Activated CD8-positive, alpha-beta memory T cell treated with anti-CD3 and anti-CD28 coated beads for 36 hours (primary cell): Measurements from ENCODE around the gene GLB1L. TPM values are rescaled to one million over a fixed set of nuclear protein-coding genes. Genes with fewer than 3 reads are reported as not detected.

Source experiments
- total RNA-seq, 2 experiments: library from RNA; stranded (reverse); gene quantifications; one replicate each; pipeline ENCODE4 v1.2.3, GENCODE V29; 2021

Gene GLB1L
- total RNA-seq, 2 experiments from 2014 or later: 3.8 to 4.2 TPM

Other genes starting within 250 kb of the GLB1L start
- not detected for gene CFAP65, start 203.9 kb downstream of the GLB1L start, total RNA-seq
- not detected for gene IHH, start 184.5 kb downstream of the GLB1L start, total RNA-seq
- 10 to 100 TPM; 20.0 to 20.9 TPM for gene NHEJ1, start 84.6 kb downstream of the GLB1L start, total RNA-seq
- 1 to 10 TPM; 1.8 to 2.9 TPM for gene SLC23A3, start 75.4 kb downstream of the GLB1L start, total RNA-seq
- 10 to 100 TPM; 53.8 to 58.2 TPM for gene CNPPD1, start 68.5 kb downstream of the GLB1L start, total RNA-seq
- 10 to 100 TPM; 68.3 to 69.1 TPM for gene RETREG2, start 67.2 kb downstream of the GLB1L start, total RNA-seq
- 10 to 100 TPM; 29.3 to 33.3 TPM for gene ZFAND2B, start 38.7 kb downstream of the GLB1L start, total RNA-seq
- 10 to 100 TPM; 20.8 to 25.6 TPM for gene ABCB6, start 26.5 kb downstream of the GLB1L start, total RNA-seq
- 10 to 100 TPM; 55.9 to 57.4 TPM for gene ATG9A, start 15.8 kb downstream of the GLB1L start, total RNA-seq
- 100 to 1,000 TPM; 109 TPM for gene ANKZF1, start 15.6 kb downstream of the GLB1L start, total RNA-seq
- gene STK16, start within 50 bp of the GLB1L start, total RNA-seq: 10 to 100 TPM; 34.4 to 35.8 TPM
- gene TUBA4B, start 7.8 kb upstream of the GLB1L start, total RNA-seq: not detected
- 100 to 1,000 TPM; 221 TPM for gene TUBA4A, start 8.5 kb upstream of the GLB1L start, total RNA-seq
- 10 to 100 TPM; 50.2 to 53.5 TPM for gene DNAJB2, start 33.9 kb upstream of the GLB1L start, total RNA-seq
- under 1 TPM; 0.04 to 0.42 TPM for gene PTPRN, start 64.0 kb upstream of the GLB1L start, total RNA-seq
- gene RESP18, start 87.3 kb upstream of the GLB1L start, total RNA-seq: not detected
- gene DNPEP, start 142.5 kb upstream of the GLB1L start, total RNA-seq: 100 to 1,000 TPM; 110 to 115 TPM
- gene DES, start 172.9 kb upstream of the GLB1L start, total RNA-seq: not detected
- under 1 TPM; 0.78 to 0.95 TPM for gene SPEG, start 189.4 kb upstream of the GLB1L start, total RNA-seq